ENCODE measurements around the gene ZFYVE26.
"Not testable (repeated sequence)": the region's sequence is repeated elsewhere in the genome, so short reads cannot be mapped to it uniquely, and the experiment has no call there.

The ZFYVE26 gene

GRCh38 chr14:67719866-67720265 lies 96.5 kb downstream of the ZFYVE26 start:
- no peak for FAIRE-seq
- DNase-seq (ENCODE audit: insufficient read length, low spot score): no peak

DNA sequence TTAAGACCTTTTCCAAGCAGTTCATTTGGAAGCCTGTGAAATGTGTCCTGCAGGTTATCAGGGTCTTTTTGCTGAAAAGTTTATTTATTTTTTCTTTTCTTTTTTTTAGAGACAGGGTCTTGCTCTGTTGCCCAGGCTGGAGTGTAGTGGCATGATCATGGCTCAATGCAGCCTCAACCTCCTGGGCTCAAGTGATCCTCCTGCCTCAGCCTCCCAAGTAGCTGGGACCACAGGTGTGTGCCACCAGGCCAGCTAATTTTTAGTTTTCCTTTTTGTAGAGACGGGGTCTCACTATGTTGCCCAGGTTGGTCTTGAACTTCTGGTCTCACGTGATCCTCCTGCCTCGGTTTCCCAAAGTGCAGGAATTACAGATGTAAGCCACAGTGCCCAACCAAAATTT lies 97.0 kb downstream of the ZFYVE26 start:
- FAIRE-seq; DNase-seq (ENCODE audit: insufficient read length, low spot score): not testable (repeated sequence)

More at GRCh38 chr14:67719866-67720265, 96.5 kb downstream of the ZFYVE26 start:
- TF ChIP-seq POU2F2 (IDR thresholded peaks at IDR 0.05; ENCODE audit: low read depth, low read length) (no peak), SPI1 (IDR thresholded peaks at IDR 0.05; ENCODE audit: low read depth, low read length) (no peak), TAF1 (IDR thresholded peaks at IDR 0.05; ENCODE audit: low read depth, low read length) (no peak), PAX5 (IDR thresholded peaks at IDR 0.05; ENCODE audit: insufficient read depth, low read length, severe bottlenecking) (no peak), POLR2A (IDR thresholded peaks at IDR 0.05; ENCODE audit: low read depth, low read length) (no peak), POLR2AphosphoS5 (IDR thresholded peaks at IDR 0.05; ENCODE audit: low read depth, low read length) (no peak)

GRCh38 chr14:67718265-67718664 lies 98.1 kb downstream of the ZFYVE26 start:
- FAIRE-seq (no peak), DNase-seq (ENCODE audit: insufficient read length, low spot score) (no peak)
- TF ChIP-seq SPI1 (IDR thresholded peaks at IDR 0.05; ENCODE audit: low read depth, low read length) (no peak), TAF1 (IDR thresholded peaks at IDR 0.05; ENCODE audit: low read depth, low read length) (no peak), PAX5 (IDR thresholded peaks at IDR 0.05; ENCODE audit: insufficient read depth, low read length, severe bottlenecking) (no peak), POLR2AphosphoS5 (IDR thresholded peaks at IDR 0.05; ENCODE audit: low read depth, low read length) (no peak), POU2F2 (IDR thresholded peaks at IDR 0.05; ENCODE audit: low read depth, low read length) (no peak), POLR2A (IDR thresholded peaks at IDR 0.05; ENCODE audit: low read depth, low read length) (no peak)

- no peak for TF ChIP-seq POLR2AphosphoS5 (IDR thresholded peaks at IDR 0.05; ENCODE audit: low read depth, low read length)
- TF ChIP-seq POU2F2 (IDR thresholded peaks at IDR 0.05; ENCODE audit: low read depth, low read length): no peak
- no peak for TF ChIP-seq TAF1 (IDR thresholded peaks at IDR 0.05; ENCODE audit: low read depth, low read length)
- TF ChIP-seq SPI1 (IDR thresholded peaks at IDR 0.05; ENCODE audit: low read depth, low read length): no peak
- no peak for TF ChIP-seq POLR2A (IDR thresholded peaks at IDR 0.05; ENCODE audit: low read depth, low read length)
- TF ChIP-seq PAX5 (IDR thresholded peaks at IDR 0.05; ENCODE audit: insufficient read depth, low read length, severe bottlenecking): no peak
- no peak for FAIRE-seq
- DNase-seq (ENCODE audit: insufficient read length, low spot score): no peak
Measured at GRCh38 chr14:67717048-67717447, 99.3 kb downstream of the ZFYVE26 start.

- no peak for DNase-seq (ENCODE audit: insufficient read length, low spot score)
- TF ChIP-seq POU2F2 (IDR thresholded peaks at IDR 0.05; ENCODE audit: low read depth, low read length): no peak
- TF ChIP-seq POLR2AphosphoS5 (IDR thresholded peaks at IDR 0.05; ENCODE audit: low read depth, low read length): no peak
- no peak for TF ChIP-seq PAX5 (IDR thresholded peaks at IDR 0.05; ENCODE audit: insufficient read depth, low read length, severe bottlenecking)
- TF ChIP-seq POLR2A (IDR thresholded peaks at IDR 0.05; ENCODE audit: low read depth, low read length): no peak
- no peak for TF ChIP-seq SPI1 (IDR thresholded peaks at IDR 0.05; ENCODE audit: low read depth, low read length)
- TF ChIP-seq TAF1 (IDR thresholded peaks at IDR 0.05; ENCODE audit: low read depth, low read length): no peak
- FAIRE-seq: no peak
Measured at GRCh38 chr14:67710209-67710608, 106.2 kb downstream of the ZFYVE26 start.

- FAIRE-seq; DNase-seq (ENCODE audit: insufficient read length, low spot score): not testable (repeated sequence)
Measured at GRCh38 chr14:67709796-67710195, 106.6 kb downstream of the ZFYVE26 start.

- not testable (repeated sequence) for FAIRE-seq; DNase-seq (ENCODE audit: insufficient read length, low spot score)
Measured at GRCh38 chr14:67709346-67709745, 107.0 kb downstream of the ZFYVE26 start.

- no peak for TF ChIP-seq POU2F2 (IDR thresholded peaks at IDR 0.05; ENCODE audit: low read depth, low read length)
- no peak for TF ChIP-seq PAX5 (IDR thresholded peaks at IDR 0.05; ENCODE audit: insufficient read depth, low read length, severe bottlenecking)
- no peak for TF ChIP-seq SPI1 (IDR thresholded peaks at IDR 0.05; ENCODE audit: low read depth, low read length)
- no peak for TF ChIP-seq TAF1 (IDR thresholded peaks at IDR 0.05; ENCODE audit: low read depth, low read length)
- TF ChIP-seq POLR2A (IDR thresholded peaks at IDR 0.05; ENCODE audit: low read depth, low read length): no peak
- no peak for TF ChIP-seq POLR2AphosphoS5 (IDR thresholded peaks at IDR 0.05; ENCODE audit: low read depth, low read length)
- DNase-seq (ENCODE audit: insufficient read length, low spot score): no peak
- FAIRE-seq: no peak
Measured at GRCh38 chr14:67705211-67705610, 111.2 kb downstream of the ZFYVE26 start.

GRCh38 chr14:67704484-67705089 lies 111.8 kb downstream of the ZFYVE26 start:
- peak; percentile 94 for FAIRE-seq
- TF ChIP-seq POLR2A (IDR thresholded peaks at IDR 0.05; ENCODE audit: low read depth, low read length) (no peak), TAF1 (IDR thresholded peaks at IDR 0.05; ENCODE audit: low read depth, low read length) (no peak), SPI1 (IDR thresholded peaks at IDR 0.05; ENCODE audit: low read depth, low read length) (peak; percentile 94)
- no peak for DNase-seq (ENCODE audit: insufficient read length, low spot score)

- no peak for FAIRE-seq
- TF ChIP-seq PAX5 (IDR thresholded peaks at IDR 0.05; ENCODE audit: insufficient read depth, low read length, severe bottlenecking) (no peak), SPI1 (IDR thresholded peaks at IDR 0.05; ENCODE audit: low read depth, low read length) (no peak), POU2F2 (IDR thresholded peaks at IDR 0.05; ENCODE audit: low read depth, low read length) (no peak), TAF1 (IDR thresholded peaks at IDR 0.05; ENCODE audit: low read depth, low read length) (no peak), POLR2AphosphoS5 (IDR thresholded peaks at IDR 0.05; ENCODE audit: low read depth, low read length) (no peak), POLR2A (IDR thresholded peaks at IDR 0.05; ENCODE audit: low read depth, low read length) (no peak)
- DNase-seq (ENCODE audit: insufficient read length, low spot score): no peak
Measured at GRCh38 chr14:67703997-67704396, 112.4 kb downstream of the ZFYVE26 start.

- not testable (repeated sequence) for FAIRE-seq; DNase-seq (ENCODE audit: insufficient read length, low spot score)
Measured at GRCh38 chr14:67701492-67701891, 114.9 kb downstream of the ZFYVE26 start, which contains the start of gene RDH12. TSS of gene RDH12 (plus strand) at chr14:67701886. CDS start at chr14:67722643, 20,757 bp downstream.
